Skin epidermis (tissue), 12 donors: Measurements from ENCODE around the gene PDRG1.
"Not testable (repeated sequence)": the region's sequence is repeated elsewhere in the genome, so short reads cannot be mapped to it uniquely, and the experiment has no call there.

ENCODE experiments used
- H3K27ac ChIP-seq, 21 experiments: fragments of 200-600 bp; sonication (generic) in 11 of 21; one replicate each; pipeline ENCODE4 v1.5.0; 2020; ENCODE audit warnings: mild to moderate bottlenecking in 3 of 21, inconsistent platforms in 2 of 21, moderate library complexity in 2 of 21
- H3K4me3 ChIP-seq, 7 experiments: fragments of 200-600 bp; sonication (generic) in 2 of 7; one replicate each; pipeline ENCODE4 v1.5.0; 2020; ENCODE audit warnings: inconsistent platforms in 2 of 7, mild to moderate bottlenecking in 2 of 7, moderate library complexity in 1 of 7

Gene PDRG1

DNA sequence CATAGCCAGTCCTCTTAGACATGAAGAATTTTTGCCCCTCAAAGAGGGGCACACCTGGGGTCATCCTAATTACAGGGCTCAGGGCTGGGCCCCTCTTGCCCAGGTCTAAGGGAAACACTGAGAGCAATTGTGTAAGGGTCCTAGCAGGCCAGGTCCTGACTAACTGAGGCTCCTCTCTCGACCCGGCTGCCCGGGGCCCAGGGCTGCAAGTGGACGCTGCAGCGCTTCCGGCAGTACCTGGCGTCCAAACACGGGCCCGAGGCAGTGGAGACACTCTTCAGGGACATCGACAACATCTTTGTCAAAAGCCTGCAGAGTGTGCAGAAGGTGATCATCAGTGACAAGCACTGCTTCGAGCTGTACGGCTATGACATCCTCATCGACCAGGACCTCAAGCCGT is 17.4 kb downstream of the PDRG1 start:
- Histone ChIP-seq H3K27ac (no peak overlapping the region), H3K4me3 (no peak overlapping the region)

DNA sequence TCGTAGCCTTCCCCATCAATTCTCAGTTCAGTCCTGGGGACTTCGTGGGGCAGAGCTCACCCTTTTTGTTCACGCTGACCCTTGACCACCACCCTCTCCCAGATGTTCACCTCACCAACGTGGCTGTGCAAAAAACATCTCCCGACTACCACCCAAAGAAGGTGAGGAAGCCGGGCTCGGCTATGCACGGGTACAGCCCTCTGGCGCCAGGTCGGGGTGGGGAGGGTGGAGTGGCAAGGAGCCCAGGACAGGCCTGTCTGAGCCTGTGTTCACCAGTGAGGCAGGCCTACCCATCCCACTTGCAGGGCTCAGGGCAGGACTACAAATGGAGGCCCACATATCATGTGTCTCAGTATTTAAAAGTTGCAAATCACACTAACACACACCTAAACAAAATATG is 18.1 kb downstream of the PDRG1 start:
- H3K4me3 ChIP-seq, result no peak overlapping the region

DNA sequence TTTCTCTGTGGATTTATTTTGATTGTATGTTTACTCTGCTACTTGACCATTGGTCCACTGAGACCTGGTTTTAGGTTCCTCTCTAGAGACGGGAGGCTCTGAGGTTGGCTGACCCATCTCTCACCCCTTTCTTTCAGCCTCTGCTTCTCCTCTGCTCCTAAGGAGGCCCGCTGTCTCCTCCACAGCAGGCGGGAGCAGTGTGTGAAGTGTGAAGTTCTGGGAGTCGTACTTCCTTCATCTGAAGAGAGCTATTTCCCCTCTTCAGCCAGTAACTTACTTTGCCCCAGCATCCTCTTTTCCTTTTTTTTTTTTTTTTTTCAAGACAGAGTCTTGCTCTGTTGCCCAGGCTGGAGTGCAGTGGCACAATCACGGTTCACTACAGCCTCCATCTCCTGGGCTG is 21.1 kb downstream of the PDRG1 start:
- no peak overlapping the region for H3K4me3 ChIP-seq
- no peak overlapping the region for H3K27ac ChIP-seq

More for the DNA sequence above, 18.1 kb downstream of the PDRG1 start:
- no peak overlapping the region for H3K27ac ChIP-seq

DNA sequence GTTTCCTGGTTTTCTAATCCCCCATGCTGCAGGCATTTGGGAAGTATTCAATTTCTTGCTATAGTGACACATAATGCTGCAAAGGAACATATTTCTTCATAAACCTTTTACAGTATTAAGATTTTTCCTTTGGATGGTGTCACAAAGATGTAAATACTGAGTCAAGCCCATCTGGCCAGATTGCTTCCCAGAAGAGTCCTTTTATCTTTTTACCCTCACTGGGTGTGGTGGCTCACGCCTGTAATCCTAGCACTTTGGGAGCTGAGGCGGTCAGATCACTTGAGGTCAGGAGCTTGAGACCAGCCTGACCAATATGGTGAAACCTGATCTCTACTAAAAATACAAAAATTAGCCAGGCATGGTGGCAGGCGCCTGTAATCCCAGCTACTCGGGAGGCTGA is 22.2 kb downstream of the PDRG1 start:
- not testable (repeated sequence) for H3K27ac ChIP-seq, H3K4me3 ChIP-seq

DNA sequence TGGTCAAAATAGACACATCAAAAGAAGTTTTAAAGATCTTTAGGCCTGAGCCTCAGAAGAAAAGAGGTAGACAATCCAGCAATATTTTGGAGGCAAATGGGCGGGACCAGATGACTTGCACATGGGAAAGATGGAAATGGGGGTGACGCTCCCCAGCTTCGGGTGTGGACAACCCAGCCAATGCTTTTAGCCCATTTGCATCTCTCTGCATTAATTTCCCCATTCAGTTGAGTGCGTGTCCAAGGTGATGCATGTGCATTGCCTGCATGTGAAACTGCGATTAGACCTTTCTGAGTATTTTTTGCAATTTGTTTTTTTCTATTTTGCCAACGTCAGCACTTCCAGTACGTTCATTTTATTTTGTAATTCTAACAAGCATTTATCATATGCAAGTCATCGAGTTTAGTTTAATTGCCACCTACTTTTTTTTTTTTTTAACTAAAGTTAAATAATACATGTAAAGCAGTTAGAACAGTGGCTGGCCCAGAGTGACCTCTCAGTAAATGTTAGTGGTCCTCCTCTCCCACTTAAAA is 24.2 kb downstream of the PDRG1 start:
- no peak overlapping the region for H3K4me3 ChIP-seq
- no peak overlapping the region for H3K27ac ChIP-seq

DNA sequence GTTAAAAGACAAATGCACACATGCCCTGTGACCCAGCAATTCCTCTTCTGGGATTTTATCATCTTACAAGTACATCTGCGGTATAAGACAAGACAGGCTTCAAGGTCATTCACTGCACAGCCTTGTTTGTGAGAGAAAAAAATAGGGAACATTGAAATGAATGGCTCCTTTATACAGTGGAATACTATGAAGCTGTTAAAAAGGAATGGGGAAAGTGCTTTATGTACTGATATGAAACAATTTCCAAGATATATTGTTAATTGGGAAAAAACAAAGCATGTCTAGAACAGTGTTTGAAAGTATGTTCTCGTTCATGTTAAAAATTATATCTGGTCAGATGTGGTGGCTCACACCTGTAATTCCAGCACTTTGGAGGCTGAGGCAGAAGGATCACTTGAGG is 25.4 kb downstream of the PDRG1 start:
- Histone ChIP-seq H3K4me3 (no peak overlapping the region), H3K27ac (no peak overlapping the region)

DNA sequence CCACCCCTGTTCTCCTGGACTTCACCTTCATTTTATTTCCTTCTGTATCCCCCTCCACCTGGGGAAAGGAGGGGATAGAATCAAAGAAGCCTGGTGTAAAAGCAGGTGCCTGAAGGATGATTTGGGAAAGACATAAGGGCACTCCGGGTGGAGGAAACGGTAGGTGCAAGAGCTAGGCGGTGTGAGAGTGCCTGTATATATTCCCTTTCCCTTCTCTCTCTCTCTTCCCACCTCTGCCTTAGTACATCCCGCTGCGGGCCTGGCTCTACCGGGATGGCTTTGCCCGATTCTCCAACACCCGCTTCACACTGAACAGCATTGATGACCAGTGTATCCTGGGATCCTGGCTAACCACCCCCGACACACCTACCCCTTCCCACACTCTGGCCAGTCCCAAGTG is 26.2 kb downstream of the PDRG1 start:
- Histone ChIP-seq H3K4me3 (no peak overlapping the region), H3K27ac (no peak overlapping the region)

DNA sequence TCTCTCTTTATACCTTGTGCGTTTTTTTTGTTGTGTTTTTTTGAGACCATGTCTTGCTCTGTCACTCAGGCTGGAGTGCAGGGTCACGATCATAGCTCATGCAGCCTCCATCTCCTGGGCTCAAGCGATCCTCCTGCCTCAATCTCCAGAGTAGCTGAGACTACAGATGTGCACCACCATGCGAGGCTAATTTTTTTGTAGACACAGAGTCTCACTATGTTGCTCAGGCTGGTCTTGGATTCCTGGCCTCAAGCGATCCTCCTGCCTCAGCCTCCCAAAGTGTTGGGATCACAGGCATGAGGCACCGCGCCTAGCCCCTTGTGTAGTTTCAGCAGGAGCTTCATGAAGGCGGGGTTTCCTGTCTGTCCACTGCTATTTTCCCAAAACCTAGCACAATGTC is 27.3 kb downstream of the PDRG1 start:
- no peak overlapping the region for H3K27ac ChIP-seq
- no peak overlapping the region for H3K4me3 ChIP-seq

DNA sequence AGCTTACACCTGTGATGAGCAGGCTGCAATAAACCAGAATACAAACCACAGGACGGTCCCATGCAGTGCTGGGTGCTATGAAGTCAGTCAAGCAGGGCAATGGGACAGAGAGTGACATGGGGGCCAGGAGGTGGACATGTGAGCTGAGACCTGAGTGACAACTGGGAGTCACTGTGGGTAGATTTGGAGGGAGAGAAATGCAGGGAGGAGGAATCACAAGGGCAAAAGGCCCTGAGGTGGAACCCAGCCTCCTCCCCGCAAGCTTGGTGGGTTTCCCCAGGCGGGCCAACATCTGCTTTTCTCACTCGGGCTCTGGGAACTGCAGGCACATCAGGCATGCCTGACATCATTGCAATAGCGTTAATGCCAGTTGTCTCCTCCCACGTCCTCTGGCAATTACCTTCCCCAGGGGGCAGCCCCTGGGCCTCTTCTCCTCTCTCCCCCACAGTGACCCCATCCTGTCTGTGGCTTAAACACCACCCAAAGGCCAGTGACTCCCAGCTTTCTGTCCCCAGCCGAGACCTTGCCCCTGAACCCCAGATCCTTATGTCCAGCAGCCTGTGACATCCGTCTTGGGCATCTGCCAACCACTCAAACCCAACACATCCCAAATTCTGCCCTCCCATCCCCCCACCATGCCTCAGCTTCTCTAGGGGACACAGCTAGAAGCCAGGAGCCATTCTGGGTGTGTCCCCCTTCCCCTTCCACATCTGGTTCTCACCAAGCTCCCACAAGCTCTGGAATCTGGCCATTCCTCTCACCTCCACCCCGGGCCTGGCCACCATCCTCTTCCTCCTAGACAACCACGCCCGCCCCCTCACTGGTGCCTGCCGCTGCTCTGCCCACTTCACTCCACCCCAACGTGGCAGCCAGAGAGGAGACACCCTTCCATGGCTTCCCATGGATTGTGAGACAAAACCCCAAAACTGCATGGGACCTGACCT is 28.2 kb downstream of the PDRG1 start:
- Histone ChIP-seq H3K27ac (no peak overlapping the region), H3K4me3 (no peak overlapping the region)

DNA sequence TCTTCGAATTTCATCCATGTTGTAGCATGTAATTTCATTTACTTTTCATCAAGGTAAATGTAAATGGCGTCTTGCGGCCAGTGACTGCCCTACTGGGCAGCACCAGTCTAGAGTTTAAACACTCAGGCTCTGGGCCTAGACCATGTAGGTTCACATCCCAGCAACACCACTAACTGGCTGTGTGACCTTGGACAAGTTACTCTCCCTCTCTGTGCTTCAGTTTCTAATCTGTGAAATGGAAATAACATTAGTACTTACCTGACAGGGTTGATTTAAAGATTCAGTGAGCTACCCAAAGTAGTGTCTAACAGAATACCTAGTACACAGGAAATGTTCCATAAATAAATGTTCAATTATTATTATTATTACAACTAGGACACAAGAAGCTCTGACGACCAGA is 29.3 kb downstream of the PDRG1 start:
- Histone ChIP-seq H3K27ac (no peak overlapping the region), H3K4me3 (no peak overlapping the region)

DNA sequence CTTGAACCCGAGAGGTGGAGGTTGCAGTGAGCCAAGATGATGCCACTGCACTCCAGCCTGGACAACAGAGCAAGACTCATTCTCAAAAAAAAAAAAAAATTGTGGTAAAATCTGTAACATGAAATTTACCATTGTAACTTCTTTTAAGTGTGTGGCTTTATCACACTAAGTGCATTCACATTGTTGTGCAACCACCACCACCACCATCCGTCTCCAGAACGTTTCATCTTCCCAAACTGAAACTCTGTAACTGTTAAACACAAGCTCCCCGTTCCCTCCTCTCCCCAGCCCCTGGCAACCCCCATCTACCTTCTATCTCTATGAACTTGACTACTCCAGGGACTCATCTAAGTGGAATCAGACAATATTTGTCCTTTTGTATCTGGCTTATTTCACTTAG is 29.7 kb downstream of the PDRG1 start:
- Histone ChIP-seq H3K4me3 (no peak overlapping the region), H3K27ac (no peak overlapping the region)

DNA sequence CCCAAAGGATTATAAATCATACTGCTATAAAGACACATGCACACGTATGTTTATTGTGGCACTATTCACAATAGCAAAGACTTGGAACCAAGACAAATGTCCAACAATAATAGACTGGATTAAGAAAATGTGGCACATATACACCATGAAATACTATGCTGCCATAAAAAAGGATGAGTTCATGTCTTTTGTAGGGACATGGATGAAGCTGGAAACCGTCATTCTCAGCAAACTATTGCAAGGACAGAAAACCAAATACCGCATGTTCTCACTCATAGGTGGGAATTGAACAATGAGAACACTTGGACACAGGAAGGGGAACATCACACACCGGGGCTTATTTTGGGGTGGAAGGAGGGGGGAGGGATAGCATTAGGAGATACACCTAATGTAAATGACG is 30.4 kb downstream of the PDRG1 start:
- not testable (repeated sequence) for H3K27ac ChIP-seq, H3K4me3 ChIP-seq

DNA sequence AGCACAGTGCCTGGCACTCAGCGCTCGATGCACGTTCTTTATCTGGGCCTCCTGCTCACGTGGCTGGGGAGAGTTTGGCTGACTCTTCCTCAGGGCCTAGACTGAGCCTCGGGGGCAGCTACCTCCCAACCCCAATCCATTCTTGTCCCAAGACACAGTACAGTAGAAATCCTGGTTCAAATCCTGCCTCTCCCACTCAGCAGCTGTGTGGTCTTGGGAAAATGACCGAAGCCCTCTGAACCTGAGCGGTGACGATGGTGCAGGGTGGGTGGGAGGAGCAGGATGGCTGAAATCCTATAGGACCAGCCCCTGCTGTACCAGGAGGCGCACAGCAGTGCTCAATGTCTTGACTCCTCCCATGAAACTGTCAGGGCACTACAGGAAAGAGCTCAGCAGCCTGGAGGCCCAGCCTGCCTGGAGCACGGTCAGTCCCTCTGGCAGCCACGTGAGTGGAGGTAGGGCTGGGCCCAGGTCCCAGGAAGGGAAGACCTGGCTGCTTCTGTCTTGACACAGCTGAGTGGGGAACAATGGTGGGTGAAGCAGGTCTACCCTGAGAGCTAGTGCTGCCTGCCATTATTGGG is 31.5 kb downstream of the PDRG1 start:
- no peak overlapping the region for H3K27ac ChIP-seq
- H3K4me3 ChIP-seq, result no peak overlapping the region

DNA sequence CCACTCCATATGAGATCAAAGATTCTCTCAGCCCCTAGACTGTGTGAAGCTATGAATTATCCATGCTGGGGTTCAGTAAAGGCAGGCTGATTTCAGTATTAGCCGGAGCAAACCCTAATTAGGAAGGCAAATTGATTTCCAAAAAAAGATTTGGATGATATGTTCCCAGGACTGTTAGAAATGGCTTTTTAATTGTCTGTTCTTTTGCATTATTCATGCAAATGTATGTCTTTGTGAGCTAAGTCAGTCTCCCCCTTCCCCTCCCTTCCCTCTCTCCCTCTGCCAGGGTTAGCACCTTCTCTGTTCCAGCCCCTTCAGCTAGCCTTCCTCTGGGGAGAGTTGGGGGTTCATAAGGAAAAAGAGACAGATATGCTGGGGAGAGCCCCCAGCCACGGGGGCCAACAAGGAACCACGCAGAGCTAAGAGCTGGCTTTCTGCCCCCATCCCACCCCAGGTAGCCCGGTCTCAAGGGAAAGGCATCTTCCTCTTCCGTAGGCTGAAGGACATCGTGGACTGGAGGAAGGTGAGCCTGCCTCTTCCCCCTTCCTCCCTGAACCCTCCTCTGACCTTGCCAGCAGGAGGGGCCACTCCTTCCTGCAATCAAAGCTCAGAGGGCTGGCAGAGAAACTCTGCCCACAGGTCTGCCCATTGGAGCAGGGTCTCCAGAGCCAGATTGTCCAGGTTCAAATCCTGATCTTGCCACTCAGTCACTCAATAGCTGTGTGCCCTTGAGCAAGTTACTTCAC is 32.3 kb downstream of the PDRG1 start:
- no peak overlapping the region for H3K4me3 ChIP-seq
- H3K27ac ChIP-seq, result no peak overlapping the region

DNA sequence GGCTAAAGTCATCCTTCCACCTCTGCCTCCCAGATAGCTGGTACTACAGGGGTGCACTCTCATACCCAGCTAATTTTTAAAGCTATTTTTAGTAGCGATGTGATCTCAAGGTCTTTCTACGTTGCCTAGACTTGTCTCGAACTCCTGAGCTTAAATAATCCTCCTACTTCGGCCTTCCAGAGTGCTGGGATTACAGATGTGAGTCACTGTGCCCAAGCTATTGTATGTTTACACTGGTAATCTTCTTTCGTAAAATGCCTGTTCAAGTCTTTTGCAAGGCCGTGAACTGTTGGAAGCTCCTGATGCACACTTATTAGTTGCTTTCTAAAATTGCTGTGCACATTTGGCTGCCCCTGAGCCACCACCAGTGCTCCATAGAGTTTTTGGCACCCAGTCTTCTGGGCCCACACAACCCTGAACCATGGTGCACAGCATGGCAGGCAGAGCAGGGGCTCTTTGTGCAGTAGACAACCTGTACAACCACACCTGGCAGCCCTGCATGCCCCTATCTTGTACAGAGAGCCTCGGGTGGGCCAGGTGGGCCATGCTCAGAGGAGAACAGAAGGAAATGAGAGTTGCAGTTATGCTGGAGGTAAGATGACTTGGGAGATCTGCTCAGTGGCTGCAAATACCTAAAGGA is 33.3 kb downstream of the PDRG1 start:
- Histone ChIP-seq H3K4me3 (no peak overlapping the region), H3K27ac (no peak overlapping the region)

DNA sequence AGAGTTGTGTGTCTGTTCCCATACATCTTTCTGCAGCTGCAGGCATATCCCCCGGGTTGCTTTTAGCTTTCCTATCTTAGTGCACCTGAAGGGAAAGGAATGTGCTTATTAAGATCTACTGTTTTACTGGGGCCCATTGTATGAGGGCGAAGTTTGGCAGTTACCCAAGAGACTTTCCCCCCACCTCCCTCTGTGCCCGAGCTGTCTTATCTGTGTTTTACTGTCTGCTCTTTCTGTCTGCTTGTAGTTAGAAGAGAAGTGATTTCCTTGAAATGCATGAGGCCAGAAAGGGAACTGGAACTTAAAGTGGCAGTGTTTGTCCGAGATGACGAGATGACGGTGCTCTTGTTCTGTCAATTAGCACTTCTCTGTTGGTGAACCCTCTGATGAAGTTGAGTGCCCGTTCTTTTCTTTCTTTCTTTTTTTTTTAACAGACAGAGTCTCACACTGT is 33.9 kb downstream of the PDRG1 start:
- not testable (repeated sequence) for H3K27ac ChIP-seq, H3K4me3 ChIP-seq

DNA sequence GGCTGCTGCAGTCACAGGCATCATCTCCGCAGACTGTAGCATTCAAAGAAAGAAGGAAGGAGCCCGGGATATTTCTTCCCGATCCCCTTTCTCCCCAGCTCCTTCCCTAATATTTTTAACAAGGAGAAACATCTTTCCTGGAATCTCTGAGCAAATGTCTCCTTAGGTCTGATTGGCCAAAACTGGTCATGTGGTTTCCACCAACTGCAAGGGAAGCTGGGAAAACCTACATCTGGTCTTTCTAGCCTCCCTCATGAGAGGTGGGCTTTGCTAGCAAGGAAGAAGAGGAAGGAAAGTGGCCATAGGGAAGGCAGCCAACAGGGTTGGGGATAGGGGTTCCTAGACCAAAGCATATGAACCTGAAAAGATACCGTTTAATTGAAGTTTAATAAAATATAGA is 35.1 kb downstream of the PDRG1 start:
- Histone ChIP-seq H3K27ac (no peak overlapping the region), H3K4me3 (no peak overlapping the region)

DNA sequence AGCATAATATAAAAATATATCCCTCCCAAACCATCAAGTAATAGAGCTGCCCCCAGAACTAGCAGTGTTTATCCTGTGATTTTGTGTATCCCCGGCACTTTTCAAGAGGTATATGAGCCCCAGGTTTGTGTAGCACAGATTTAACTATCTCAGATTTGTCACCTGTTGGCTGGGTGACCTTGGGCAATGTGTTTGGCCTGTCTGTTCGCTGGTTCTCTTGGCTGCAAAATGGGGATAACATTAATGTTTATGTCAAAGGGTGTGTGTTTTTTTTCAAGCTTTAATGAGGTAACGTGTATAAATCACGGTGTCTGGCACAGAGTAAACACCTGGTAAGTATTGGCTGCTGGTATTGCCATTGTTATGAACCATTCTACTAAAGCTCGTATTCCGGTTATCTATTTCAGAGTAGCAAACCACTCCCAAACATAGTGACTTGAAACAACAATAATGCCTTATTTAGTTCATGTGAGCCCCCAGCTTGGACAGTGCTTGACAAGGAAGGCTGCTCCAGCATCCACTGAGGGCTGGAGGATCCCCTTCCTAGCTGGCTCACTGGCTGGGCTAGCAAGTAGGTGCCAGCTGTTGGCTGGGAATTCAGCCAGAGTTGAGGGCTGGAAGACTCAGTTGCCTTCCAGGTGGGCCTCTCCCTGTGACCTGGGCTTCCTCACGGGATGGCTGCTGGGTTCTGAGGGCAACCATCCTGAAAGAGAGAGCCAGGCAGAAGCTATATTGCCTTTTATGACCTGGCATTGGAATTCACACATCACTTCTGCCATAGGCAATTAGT is 36.2 kb downstream of the PDRG1 start:
- no peak overlapping the region for H3K27ac ChIP-seq
- no peak overlapping the region for H3K4me3 ChIP-seq

DNA sequence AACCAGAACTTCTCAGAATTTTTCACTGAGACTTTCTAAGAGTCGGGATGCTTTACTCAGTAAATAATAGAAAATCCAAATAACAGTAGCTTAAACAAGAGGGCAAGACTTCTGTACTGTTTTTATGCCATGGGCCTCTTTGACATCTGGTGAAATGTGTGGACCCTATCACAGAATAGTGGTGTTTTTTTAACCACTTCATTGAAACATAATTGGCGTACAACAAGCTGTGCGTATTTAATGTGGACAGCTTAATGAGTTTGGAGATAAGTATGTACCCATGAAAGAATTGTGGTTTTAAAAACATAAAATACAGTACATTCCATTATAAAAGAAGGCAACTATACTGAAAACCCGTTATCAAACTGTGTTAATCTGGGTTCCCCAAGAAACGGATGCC is 37.7 kb downstream of the PDRG1 start:
- H3K4me3 ChIP-seq, result no peak overlapping the region
- H3K27ac ChIP-seq, result no peak overlapping the region
